ENCODE results near the gene GMEB2. TPM values are rescaled to one million over a fixed set of nuclear protein-coding genes. Genes with fewer than 3 reads are reported as not detected.
A peak's percentile ranks its signal among the peaks of the same experiment; 100 is the strongest.

GMEB2 gene
- total RNA-seq, 1 donor = 9.4 TPM

DNA sequence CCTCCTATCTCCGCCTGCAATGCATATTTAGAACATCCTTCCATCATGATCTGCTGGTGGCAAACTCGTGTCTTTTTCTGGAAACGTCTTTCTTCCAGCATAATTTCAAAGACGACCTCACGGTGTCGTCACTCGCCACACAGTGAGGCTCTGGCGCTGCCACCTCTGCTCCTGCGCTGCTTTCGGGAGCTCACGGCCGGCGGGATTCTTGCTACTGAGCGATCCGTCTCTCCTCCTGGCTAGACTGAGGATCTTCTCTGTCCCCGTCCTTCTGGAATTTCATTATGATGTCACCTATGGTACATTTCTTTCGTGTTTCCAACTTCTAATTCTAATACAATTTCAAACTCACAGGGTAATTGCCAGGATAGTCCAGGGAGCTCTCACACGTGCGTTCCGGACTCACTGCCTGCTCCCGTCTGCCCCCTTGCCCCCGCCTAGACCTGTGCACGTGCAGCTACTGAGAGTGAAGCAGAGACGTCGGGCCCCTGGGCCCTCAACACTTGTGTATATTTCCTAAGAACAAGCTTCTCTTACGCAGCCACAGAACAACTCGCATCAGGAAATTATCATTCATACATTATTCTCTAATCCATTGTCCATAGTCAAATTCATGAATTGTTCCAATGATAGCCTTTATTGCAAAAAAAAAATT lies 27.4 kb downstream of the GMEB2 start:
- no peak overlapping the region for H3K4me2 ChIP-seq (ENCODE audit: insufficient read depth, low read length)
- no peaks in the 10 kb centered on the region for H3K9me3 ChIP-seq (ENCODE audit: low read depth, low read length)
- H3K36me3 ChIP-seq (ENCODE audit: insufficient read depth, low read length) = peaks cover 40% of the 10 kb centered on the region
- peaks cover 9% of the 10 kb centered on the region for H4K20me1 ChIP-seq (ENCODE audit: insufficient read depth, low read length)
- no peaks in the 10 kb centered on the region for H3K79me2 ChIP-seq (ENCODE audit: insufficient read depth, low read length)
- H3K27me3 ChIP-seq (ENCODE audit: insufficient read depth, low read length) = no peaks in the 10 kb centered on the region
- H3K4me1 ChIP-seq (ENCODE audit: insufficient read depth, low read length) = peaks cover under 1% of the 10 kb centered on the region
- DNase-seq (ENCODE audit: insufficient read length, low spot score, missing footprints) = peak; percentile 73
- no peak overlapping the region for H3K27ac ChIP-seq (ENCODE audit: low read depth, low read length)
- TF ChIP-seq, protein P1, sequence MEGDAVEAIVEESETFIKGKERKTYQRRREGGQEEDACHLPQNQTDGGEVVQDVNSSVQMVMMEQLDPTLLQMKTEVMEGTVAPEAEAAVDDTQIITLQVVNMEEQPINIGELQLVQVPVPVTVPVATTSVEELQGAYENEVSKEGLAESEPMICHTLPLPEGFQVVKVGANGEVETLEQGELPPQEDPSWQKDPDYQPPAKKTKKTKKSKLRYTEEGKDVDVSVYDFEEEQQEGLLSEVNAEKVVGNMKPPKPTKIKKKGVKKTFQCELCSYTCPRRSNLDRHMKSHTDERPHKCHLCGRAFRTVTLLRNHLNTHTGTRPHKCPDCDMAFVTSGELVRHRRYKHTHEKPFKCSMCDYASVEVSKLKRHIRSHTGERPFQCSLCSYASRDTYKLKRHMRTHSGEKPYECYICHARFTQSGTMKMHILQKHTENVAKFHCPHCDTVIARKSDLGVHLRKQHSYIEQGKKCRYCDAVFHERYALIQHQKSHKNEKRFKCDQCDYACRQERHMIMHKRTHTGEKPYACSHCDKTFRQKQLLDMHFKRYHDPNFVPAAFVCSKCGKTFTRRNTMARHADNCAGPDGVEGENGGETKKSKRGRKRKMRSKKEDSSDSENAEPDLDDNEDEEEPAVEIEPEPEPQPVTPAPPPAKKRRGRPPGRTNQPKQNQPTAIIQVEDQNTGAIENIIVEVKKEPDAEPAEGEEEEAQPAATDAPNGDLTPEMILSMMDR (IDR thresholded peaks at IDR 0.05; ENCODE audit: extremely low read depth, low read depth, low read length) = no peak
- H2AFZ ChIP-seq (ENCODE audit: low read length) = no peak overlapping the region
- H3K4me3 ChIP-seq (ENCODE audit: insufficient read depth, low read length) = no peak overlapping the region

DNA sequence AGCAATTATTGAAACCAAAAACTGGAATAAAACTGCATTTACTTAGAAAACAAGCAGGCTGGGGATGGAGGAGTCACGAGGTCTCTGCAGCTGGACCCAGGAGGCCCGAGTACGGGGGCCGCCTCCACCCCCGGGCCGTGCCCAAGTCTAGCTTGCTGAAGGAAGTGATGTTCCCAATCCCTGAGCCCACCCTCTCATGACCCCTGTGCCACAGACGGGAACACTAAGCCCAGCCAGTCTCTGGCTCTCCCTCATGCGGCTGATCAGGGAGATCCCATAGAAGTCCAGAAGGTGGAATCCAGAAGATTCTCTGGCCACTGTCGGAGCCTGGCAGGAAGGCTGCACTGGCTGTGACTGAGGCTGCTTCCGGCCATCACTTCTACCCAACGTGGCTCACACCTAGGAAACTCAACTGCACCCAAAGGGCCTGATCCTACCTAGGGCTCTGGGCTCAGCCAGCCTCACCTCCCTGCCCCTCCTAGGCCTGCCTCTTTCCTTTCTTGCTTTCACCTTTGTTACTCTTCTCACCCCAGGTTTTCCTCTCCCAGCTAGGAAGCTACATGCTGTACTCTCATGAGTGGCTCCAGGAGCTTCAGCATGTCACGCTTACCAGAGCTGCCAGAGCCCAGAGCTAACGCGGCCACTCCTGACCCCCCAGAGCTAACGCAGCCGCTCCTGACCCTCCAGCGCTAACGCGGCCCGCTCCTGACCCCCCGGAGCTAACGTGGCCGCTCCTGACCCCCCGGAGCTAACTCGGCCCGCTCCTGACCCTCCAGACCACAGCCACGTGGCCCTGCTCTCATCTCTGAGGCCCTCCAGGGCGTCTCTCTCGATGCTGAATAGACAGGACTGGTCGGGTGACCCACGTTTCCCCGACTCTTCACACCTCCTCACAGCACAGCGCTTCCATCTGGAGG lies 28.2 kb downstream of the GMEB2 start:
- H3K4me1 ChIP-seq (ENCODE audit: insufficient read depth, low read length) = peaks cover 8% of the 10 kb centered on the region
- no peaks in the 10 kb centered on the region for H3K79me2 ChIP-seq (ENCODE audit: insufficient read depth, low read length)
- no peaks in the 10 kb centered on the region for H3K9me3 ChIP-seq (ENCODE audit: low read depth, low read length)
- peak; percentile 88 for DNase-seq (ENCODE audit: insufficient read length, low spot score, missing footprints)
- H3K36me3 ChIP-seq (ENCODE audit: insufficient read depth, low read length) = peaks cover 40% of the 10 kb centered on the region
- peaks cover 17% of the 10 kb centered on the region for H4K20me1 ChIP-seq (ENCODE audit: insufficient read depth, low read length)
- no peak overlapping the region for H3K27ac ChIP-seq (ENCODE audit: low read depth, low read length)
- no peak overlapping the region for H3K4me2 ChIP-seq (ENCODE audit: insufficient read depth, low read length)
- TF ChIP-seq, protein P1 (IDR thresholded peaks at IDR 0.05; ENCODE audit: extremely low read depth, low read depth, low read length) = no peak
- H3K27me3 ChIP-seq (ENCODE audit: insufficient read depth, low read length) = no peaks in the 10 kb centered on the region
- no peak overlapping the region for H2AFZ ChIP-seq (ENCODE audit: low read length)
- H3K4me3 ChIP-seq (ENCODE audit: insufficient read depth, low read length) = no peak overlapping the region

GRCh38 chr20:63597651-63598478 lies 29.0 kb downstream of the GMEB2 start:
- no peak overlapping the region for H3K4me3 ChIP-seq (ENCODE audit: insufficient read depth, low read length)
- H2AFZ ChIP-seq (ENCODE audit: low read length) = no peak overlapping the region
- no peaks in the 10 kb centered on the region for H3K79me2 ChIP-seq (ENCODE audit: insufficient read depth, low read length)
- DNase-seq (ENCODE audit: insufficient read length, low spot score, missing footprints) = peak; percentile 66
- no peak overlapping the region for H3K27ac ChIP-seq (ENCODE audit: low read depth, low read length)
- no peaks in the 10 kb centered on the region for H3K9me3 ChIP-seq (ENCODE audit: low read depth, low read length)
- TF ChIP-seq, protein P1 (IDR thresholded peaks at IDR 0.05; ENCODE audit: extremely low read depth, low read depth, low read length) = no peak
- peaks cover 23% of the 10 kb centered on the region for H4K20me1 ChIP-seq (ENCODE audit: insufficient read depth, low read length)
- no peaks in the 10 kb centered on the region for H3K27me3 ChIP-seq (ENCODE audit: insufficient read depth, low read length)
- peaks cover 8% of the 10 kb centered on the region for H3K4me1 ChIP-seq (ENCODE audit: insufficient read depth, low read length)
- H3K36me3 ChIP-seq (ENCODE audit: insufficient read depth, low read length) = peaks cover 43% of the 10 kb centered on the region
- no peak overlapping the region for H3K4me2 ChIP-seq (ENCODE audit: insufficient read depth, low read length)
